HepG2 (cell line): Measurements from ENCODE around the gene FANCE. TPM values are rescaled to one million over a fixed set of nuclear protein-coding genes. Genes with fewer than 3 reads are reported as not detected.

Experiments
- ATAC-seq: fragments of 200-7000 bp; cut with Tn5 transposase; 3 replicates; pipeline ENCODE4 v1.9.1; 2020; ENCODE audit warnings: mild to moderate bottlenecking, moderate library complexity
- BruUV-seq: library from RNA; stranded (reverse); fragments of 400-500 nt; replicated peaks from 2 replicates; lab custom pipeline; 2021; lab: Mats Ljungman, UMichigan
- CTCF ChIA-PET: fragments of 300-600 bp; formaldehyde crosslinking; extraction: SDS; loops from one replicate; lab custom pipeline; 2021; ENCODE audit warnings: low total read pairs, inconsistent platforms, low intra/inter-chr PET ratio; lab: Yijun Ruan, JAX
- POLR2A ChIA-PET: fragments of 350-600 bp; sonication (Branson Sonifier 250); formaldehyde crosslinking; loops from one replicate; lab custom pipeline; 2020; ENCODE audit warnings: antibody characterized with exemption, inconsistent platforms; lab: Yijun Ruan, JAX
- DNase-seq: peaks from one replicate; pipeline ENCODE4 v3.0.0-alpha.2; 2015; ENCODE audit warnings: low spot score
- FAIRE-seq: peaks from 3 replicates; lab custom pipeline; 2011; peaks lifted over from hg19 to GRCh38; lab: Jason Lieb, UNC
- H2AFZ ChIP-seq: one replicate; pipeline ENCODE4 v1.6.1; 2011; ENCODE audit warnings: low read length, inconsistent platforms
- H3K27ac ChIP-seq: fragments of 300-600 bp; 3 replicates; pipeline ENCODE4 v1.8.0; 2011; ENCODE audit warnings: mixed run types, mild to moderate bottlenecking, mixed read lengths, low read length, inconsistent platforms; ENCODE audit not compliant: insufficient read depth; ENCODE audit errors: extremely low read length
- H3K27me3 ChIP-seq, 2 experiments: fragments of 200-600 bp in 1 of 2; 2 replicates in 1 of 2; 3 replicates in 1 of 2; pipeline versions ENCODE4 v1.6.0 to v1.8.0; 2011; ENCODE audit warnings: low read length in 2 of 2, mild to moderate bottlenecking in 2 of 2, moderate library complexity in 2 of 2, inconsistent platforms in 1 of 2; ENCODE audit not compliant: insufficient read depth in 2 of 2, control insufficient read depth in 1 of 2
- H3K36me3 ChIP-seq, 2 experiments: fragments of 200-600 bp in 1 of 2; replicated peaks in 1 of 2; 2 replicates in 1 of 2; 3 replicates in 1 of 2; pipeline versions ENCODE4 v1.5.1 to v1.8.0; 2011; ENCODE audit warnings: low read length in 2 of 2, inconsistent platforms in 1 of 2; ENCODE audit not compliant: insufficient read depth in 2 of 2, control insufficient read depth in 1 of 2
- H3K4me1 ChIP-seq: 2 replicates; pipeline ENCODE4 v1.5.1; 2012; ENCODE audit warnings: low read length, inconsistent platforms; ENCODE audit not compliant: insufficient read depth
- H3K4me2 ChIP-seq: 2 replicates; pipeline ENCODE4 v1.6.0; 2011; ENCODE audit warnings: low read depth, low read length, inconsistent platforms
- H3K4me3 ChIP-seq, 3 experiments: fragments of 200-600 bp in 1 of 3; sonication (generic), shearing (Covaris generic) in 1 of 3; replicated peaks in 1 of 3; 2 replicates each; pipeline ENCODE4 v1.5.1; 2011 to 2016; ENCODE audit warnings: low read length in 3 of 3, inconsistent platforms in 2 of 3, low read depth in 2 of 3, mild to moderate bottlenecking in 2 of 3, control low read depth in 1 of 3, mixed read lengths in 1 of 3; ENCODE audit not compliant: insufficient read depth in 1 of 3
- H3K79me2 ChIP-seq: one replicate; pipeline ENCODE4 v1.6.1; 2011; ENCODE audit warnings: low read length, inconsistent platforms; ENCODE audit not compliant: insufficient read depth
- H3K9ac ChIP-seq: 2 replicates; pipeline ENCODE4 v1.6.0; 2011; ENCODE audit warnings: mild to moderate bottlenecking, low read depth, low read length, inconsistent platforms; ENCODE audit not compliant: insufficient read depth
- H3K9me3 ChIP-seq: 2 replicates; pipeline ENCODE4 v1.5.1; 2012; ENCODE audit warnings: mild to moderate bottlenecking, low read length
- H4K20me1 ChIP-seq: 2 replicates; pipeline ENCODE4 v1.6.0; 2011; ENCODE audit warnings: inconsistent platforms, mild to moderate bottlenecking, low read length, moderate library complexity; ENCODE audit not compliant: insufficient read depth
- ARNT ChIP-seq: fragments of 450-650 bp; IDR thresholded peaks from 2 replicates; pipeline ENCODE4 v1.6.1; 2017
- ZNF543 ChIP-seq: sonication (generic); formaldehyde crosslinking; IDR thresholded peaks from 2 replicates; pipeline ENCODE4 v1.4.0; 2020; ENCODE audit warnings: mild to moderate bottlenecking, missing genetic modification reagents
- ZZZ3 ChIP-seq: sonication (generic); formaldehyde crosslinking; IDR thresholded peaks from 2 replicates; pipeline ENCODE4 v1.4.0; 2020; ENCODE audit warnings: missing genetic modification reagents, mild to moderate bottlenecking, borderline replicate concordance
- WGBS: methylation state at CpG from one replicate; pipeline ENCODE4 v1.1.6; 2017; ENCODE audit warnings: low lambda C conversion rate; 5-methylcytosine and 5-hydroxymethylcytosine counted together
- in situ Hi-C: cut with HindIII; loops from 2 replicates; pipeline ENCODE4 v1.10.0; 2017; ENCODE audit warnings: low pct_unique_long_range_greater_than_20kb; ENCODE audit not compliant: extremely low pct_ligation_motif_present
- intact Hi-C: fragments of 100-400 bp; cut with micrococcal nuclease; formaldehyde crosslinking; loops from one replicate; pipeline ENCODE4 v1.10.0; 2022; ENCODE audit not compliant: unreplicated experiment
- polyA plus RNA-seq, 8 experiments: library from polyadenylated mRNA; depleted of rRNA in 3 of 8; stranded (reverse) in 7 of 8; unstranded in 1 of 8; fragments of >200 nt; fragmentation: Illumina TruSeq in 4 of 8; extraction: Trizol in 4 of 8; gene quantifications; 2 replicates each; pipeline versions ENCODE4 v1.2.1 to v1.2.3, GENCODE V29; 2011 to 2016; ENCODE audit warnings: low read depth in 4 of 8, missing spikeins in 1 of 8, mixed read lengths in 1 of 8; ENCODE audit not compliant: insufficient read depth in 1 of 8
- total RNA-seq, 5 experiments: library from RNA; depleted of rRNA; stranded (reverse); fragments of >200 nt; fragmentation: Illumina TruSeq; extraction: Trizol; gene quantifications; 2 replicates each; pipeline ENCODE4 v1.2.3, GENCODE V29; 2016; ENCODE audit warnings: low read depth in 1 of 5

The FANCE gene
- total and polyA plus RNA-seq, 2 of the 13 experiments (the other 11 are each of a cell fraction or from before 2014, with no cell fraction given) = 7.1 to 11.2 TPM

GRCh38 chr6:35451354-35452182 lies 570 bp upstream of the FANCE start (continued):
- TF ChIP-seq ZZZ3 (CRISPR knock-in tag) = no peak

- DNase-seq = no peak
- no peak overlapping the region for H3K27ac ChIP-seq
- peak overlapping the region; percentile 18 for H2AFZ ChIP-seq
- peaks cover 8 to 16% of the 10 kb centered on the region in 2 experiments; a peak in 4 of 5 replicates for H3K36me3 ChIP-seq
- FAIRE-seq = no peak
- H4K20me1 ChIP-seq = no peaks in the 10 kb centered on the region
- peak overlapping the region; percentile 95 for H3K4me2 ChIP-seq
- ChIA-PET CTCF (interaction anchor here (5.1 kb wide), 1 partner anchor 112 kb away, joined by 87 read pairs; the partner anchor contains the start of gene PPARD), POLR2A (interaction anchor here (1.2 to 1.7 kb wide), 2 partner anchors 15 to 19 kb away, joined by 3 to 15 read pairs; partner anchors contain the start of gene RPL10A)
- no peaks in the 10 kb centered on the region for H3K79me2 ChIP-seq
- WGBS = 42% methylated on average over 3 of the region's 3 CpGs
- ATAC-seq = no peak
- H3K27me3 ChIP-seq = peaks cover 2 to 22% of the 10 kb centered on the region in 2 experiments; a peak in 2 of 5 replicates
- TSS peak; percentile 68 for BruUV-seq
- intact Hi-C loops = no loop called here
- peak overlapping the region; percentile 60; the same call in 1 of the 2 replicates for H3K9ac ChIP-seq
- no peaks in the 10 kb centered on the region for H3K9me3 ChIP-seq
- TF ChIP-seq ZNF543 (CRISPR knock-in tag) = 0 out of 2 replicates have a peak, but pooled peaks have one; percentile 9
- TF ChIP-seq ARNT = no peak
- peaks cover 49% of the 10 kb centered on the region for H3K4me1 ChIP-seq
- peak overlapping the region in 2 of 3 experiments; percentile 56 to 77; a peak in 4 of 6 replicates for H3K4me3 ChIP-seq
- in situ Hi-C loops = loop anchor here (5.0 kb wide), 1 partner anchor 111 kb away; the partner anchor contains the start of gene PPARD
Observed at GRCh38 chr6:35453236-35453635, 1.1 kb downstream of the FANCE start.
